H1 (cell line): ENCODE results near the gene RPS21. TPM values are rescaled to one million over a fixed set of nuclear protein-coding genes. Genes with fewer than 3 reads are reported as not detected.
A peak's percentile ranks its signal among the peaks of the same experiment; 100 is the strongest.

Source experiments
- CTCF ChIA-PET: fragments of 300-600 bp; sonication (Branson Sonifier 250); formaldehyde crosslinking; loops from one replicate; lab custom pipeline; 2021; ENCODE audit not compliant: partially characterized antibody; lab: Charles Lee
- POLR2A ChIA-PET: fragments of 300-600 bp; sonication (Branson Sonifier 250); formaldehyde crosslinking; loops from one replicate; lab custom pipeline; 2021; ENCODE audit warnings: inconsistent platforms; ENCODE audit not compliant: partially characterized antibody; lab: Charles Lee
- DNase-seq, 2 experiments: peaks; one replicate each; pipeline versions ENCODE4 v3.0.0 to v3.0.0-alpha.2; 2010 to 2022; ENCODE audit warnings: low spot score in 2 of 2, low read depth in 1 of 2, mixed read lengths in 1 of 2
- FAIRE-seq: peaks from 2 replicates; lab custom pipeline; 2011; peaks lifted over from hg19 to GRCh38; lab: Jason Lieb, UNC
- H2AFZ ChIP-seq: 2 replicates; pipeline ENCODE4 v1.8.1; 2012; ENCODE audit warnings: low read length, inconsistent platforms
- H2AK5ac ChIP-seq: 2 replicates; pipeline ENCODE4 v1.6.1; 2013; ENCODE audit warnings: low read depth, low read length
- H2BK120ac ChIP-seq: replicated peaks from 2 replicates; pipeline ENCODE3; 2013; ENCODE audit warnings: low read depth, low read length, inconsistent platforms
- H2BK12ac ChIP-seq: 2 replicates; pipeline ENCODE4 v1.6.1; 2013; ENCODE audit warnings: low read depth, low read length
- H2BK15ac ChIP-seq: 2 replicates; pipeline ENCODE4 v1.6.1; 2013; ENCODE audit warnings: low read length
- H2BK20ac ChIP-seq: 2 replicates; pipeline ENCODE4 v1.6.1; 2013; ENCODE audit warnings: low read length
- H2BK5ac ChIP-seq: 2 replicates; pipeline ENCODE4 v1.6.1; 2013; ENCODE audit warnings: low read depth, low read length
- H3K14ac ChIP-seq: 2 replicates; pipeline ENCODE4 v1.6.1; 2013; ENCODE audit warnings: inconsistent platforms; ENCODE audit not compliant: insufficient read length
- H3K18ac ChIP-seq: 2 replicates; pipeline ENCODE4 v1.6.1; 2013; ENCODE audit warnings: low read length; ENCODE audit errors: extremely low read depth
- H3K23ac ChIP-seq: 2 replicates; pipeline ENCODE4 v1.6.1; 2013; ENCODE audit warnings: inconsistent platforms; ENCODE audit not compliant: insufficient read length
- H3K23me2 ChIP-seq: 2 replicates; pipeline ENCODE4 v1.6.1; 2013; ENCODE audit warnings: low read depth, low read length
- H3K27ac ChIP-seq: 2 replicates; pipeline ENCODE4 v1.6.1; 2011; ENCODE audit warnings: low read depth, low read length, inconsistent platforms
- H3K27me3 ChIP-seq, 4 experiments: replicated peaks in 1 of 4; 1 replicate in 1 of 4; 2 replicates in 3 of 4; pipeline versions ENCODE4 v1.6.1 to v1.8.1; 2011 to 2013; ENCODE audit warnings: low read length in 3 of 4, mild to moderate bottlenecking in 3 of 4, inconsistent platforms in 2 of 4, mixed read lengths in 2 of 4, moderate library complexity in 1 of 4; ENCODE audit not compliant: control insufficient read depth in 3 of 4, insufficient read depth in 3 of 4; ENCODE audit errors: extremely low read depth in 1 of 4
- H3K36me3 ChIP-seq, 4 experiments: 2 replicates each; pipeline versions ENCODE4 v1.6.1 to v1.8.1; 2011 to 2013; ENCODE audit warnings: mild to moderate bottlenecking in 4 of 4, low read length in 3 of 4, moderate library complexity in 2 of 4, control low read depth in 1 of 4, inconsistent platforms in 1 of 4; ENCODE audit not compliant: insufficient read depth in 4 of 4, control insufficient read depth in 2 of 4
- H3K4ac ChIP-seq: replicated peaks from 2 replicates; pipeline ENCODE3; 2013; ENCODE audit warnings: low read length, low read depth, mixed read lengths, inconsistent platforms; ENCODE audit not compliant: insufficient read length
- H3K4me1 ChIP-seq, 4 experiments: replicated peaks in 1 of 4; 1 replicate in 1 of 4; 2 replicates in 3 of 4; pipeline versions ENCODE4 v1.6.1 to v1.8.1; 2011 to 2013; ENCODE audit warnings: low read length in 3 of 4, inconsistent platforms in 2 of 4, mixed read lengths in 1 of 4; ENCODE audit not compliant: insufficient read depth in 4 of 4, control insufficient read depth in 3 of 4
- H3K4me2 ChIP-seq, 2 experiments: 2 replicates each; pipeline versions ENCODE4 v1.6.1 to v1.8.1; 2011 to 2013; ENCODE audit warnings: low read depth in 2 of 2, low read length in 2 of 2, control low read depth in 1 of 2, inconsistent platforms in 1 of 2, mild to moderate bottlenecking in 1 of 2; ENCODE audit not compliant: insufficient read depth in 1 of 2
- H3K4me3 ChIP-seq, 4 experiments: fragments of 200-600, 300-600 bp in 1 of 4; sonication (generic), shearing (Covaris generic), sonication (Bioruptor Twin) in 1 of 4; 2 replicates each; pipeline versions ENCODE4 v1.5.1 to v1.8.1; 2011 to 2016; ENCODE audit warnings: low read length in 4 of 4, low read depth in 3 of 4, control low read depth in 2 of 4, inconsistent platforms in 2 of 4, mild to moderate bottlenecking in 2 of 4, mixed read lengths in 1 of 4, moderate library complexity in 1 of 4; ENCODE audit not compliant: insufficient read depth in 2 of 4; ENCODE audit errors: extremely low read depth in 1 of 4
- H3K56ac ChIP-seq: replicated peaks from 2 replicates; pipeline ENCODE3; 2013; ENCODE audit warnings: low read depth, mild to moderate bottlenecking, mixed read lengths, low read length, inconsistent platforms; ENCODE audit not compliant: insufficient read length
- H3K79me1 ChIP-seq: 2 replicates; pipeline ENCODE4 v1.6.1; 2013; ENCODE audit warnings: low read depth, low read length, control low read depth
- H3K79me2 ChIP-seq, 2 experiments: 2 replicates each; pipeline versions ENCODE4 v1.6.1 to v1.8.1; 2012 to 2013; ENCODE audit warnings: low read length in 2 of 2, mild to moderate bottlenecking in 2 of 2, inconsistent platforms in 1 of 2; ENCODE audit not compliant: insufficient read depth in 2 of 2, control insufficient read depth in 1 of 2
- H3K9ac ChIP-seq, 4 experiments: replicated peaks in 1 of 4; 1 replicate in 1 of 4; 2 replicates in 3 of 4; pipeline versions ENCODE4 v1.6.1 to v1.8.1; 2011 to 2013; ENCODE audit warnings: low read depth in 3 of 4, low read length in 3 of 4, control low read depth in 2 of 4, mild to moderate bottlenecking in 2 of 4, moderate library complexity in 2 of 4, inconsistent platforms in 1 of 4; ENCODE audit errors: extremely low read depth in 1 of 4
- H3K9me3 ChIP-seq, 2 experiments: 2 replicates each; pipeline versions ENCODE4 v1.6.1 to v1.8.1; 2012 to 2013; ENCODE audit warnings: mild to moderate bottlenecking in 2 of 2, moderate library complexity in 2 of 2, control low read depth in 1 of 2, inconsistent platforms in 1 of 2, low read depth in 1 of 2, low read length in 1 of 2, mixed read lengths in 1 of 2; ENCODE audit not compliant: insufficient read depth in 2 of 2
- H4K20me1 ChIP-seq, 2 experiments: replicated peaks in 1 of 2; 2 replicates each; pipeline versions ENCODE3 to v1.8.1; 2011 to 2013; ENCODE audit warnings: inconsistent platforms in 2 of 2, low read length in 2 of 2, mild to moderate bottlenecking in 1 of 2; ENCODE audit not compliant: insufficient read depth in 2 of 2, control insufficient read depth in 1 of 2
- H4K5ac ChIP-seq: 2 replicates; pipeline ENCODE4 v1.6.1; 2013; ENCODE audit warnings: low read length, low read depth, mixed read lengths, inconsistent platforms; ENCODE audit not compliant: insufficient read length
- H4K8ac ChIP-seq: 2 replicates; pipeline ENCODE4 v1.8.0; 2013; ENCODE audit warnings: mild to moderate bottlenecking, moderate library complexity, low read length, inconsistent platforms; ENCODE audit not compliant: insufficient read depth; ENCODE audit errors: extremely low read depth
- H4K91ac ChIP-seq: replicated peaks from 2 replicates; pipeline ENCODE3; 2013; ENCODE audit warnings: low read length, mixed read lengths, inconsistent platforms; ENCODE audit not compliant: insufficient read length
- CHD1 ChIP-seq: IDR thresholded peaks from 2 replicates; pipeline ENCODE4 v1.6.1; 2012; ENCODE audit warnings: low read depth, low read length, improper control_type of control experiment
- EZH2 ChIP-seq: fragments of 200-600 bp; sonication (generic); IDR thresholded peaks from 2 replicates; pipeline ENCODE4 v1.7.1; 2012; ENCODE audit warnings: low read depth, mild to moderate bottlenecking, moderate library complexity, low read length, inconsistent platforms; ENCODE audit not compliant: severe bottlenecking
- POLR2A ChIP-seq, 2 experiments: IDR thresholded peaks; 1 replicate in 1 of 2; 2 replicates in 1 of 2; pipeline ENCODE4 v1.6.1; 2011; ENCODE audit warnings: low read depth in 2 of 2, low read length in 2 of 2, mild to moderate bottlenecking in 2 of 2; ENCODE audit errors: control extremely low read depth in 1 of 2
- SIN3A ChIP-seq, 2 experiments: IDR thresholded peaks in 1 of 2; conservative IDR thresholded peaks in 1 of 2; 2 replicates each; pipeline ENCODE4 v1.6.1; 2011 to 2012; ENCODE audit warnings: low read length in 2 of 2, improper control_type of control experiment in 1 of 2, low read depth in 1 of 2, mild to moderate bottlenecking in 1 of 2
- TEAD4 ChIP-seq: IDR thresholded peaks from 2 replicates; pipeline ENCODE4 v1.6.1; 2012; ENCODE audit warnings: low read depth, low read length, inconsistent platforms, mixed read lengths
- WGBS, 2 experiments: shearing (Covaris generic) in 1 of 2; methylation state at CpG; one replicate each; pipeline versions ENCODE4 v1.1.6 to v1.1.7; 2013 to 2015; ENCODE audit warnings: low lambda C conversion rate in 2 of 2, mixed read lengths in 2 of 2, inconsistent platforms in 1 of 2, low coverage in 1 of 2, missing lambda C conversion rate in 1 of 2; ENCODE audit not compliant: insufficient replicate concordance in 2 of 2, insufficient coverage in 1 of 2, insufficient read length in 1 of 2; ENCODE audit errors: extremely low coverage in 1 of 2, missing lambda C conversion rate in 1 of 2; 5-methylcytosine and 5-hydroxymethylcytosine counted together
- polyA plus RNA-seq, 7 experiments: library from polyadenylated mRNA; depleted of rRNA in 3 of 7; stranded (reverse) in 5 of 7; unstranded in 2 of 7; fragments of >200 nt in 5 of 7; fragments of 200-250 nt in 2 of 7; gene quantifications; 1 replicate in 5 of 7; 2 replicates in 1 of 7; 4 replicates in 1 of 7; pipeline versions ENCODE4 v1.2.1 to v1.2.3, GENCODE V29; 2011 to 2013; ENCODE audit warnings: missing spikeins in 2 of 7, mixed read lengths in 2 of 7
- total RNA-seq: library from RNA; stranded (reverse); fragmentation: NEBNext Ultra II Directional; extraction: Animal tissue kit (Norgen Biotek cat#: 25700); gene quantifications from 2 replicates; pipeline ENCODE4 v1.2.1, GENCODE V29; 2021

RPS21 gene
- total and polyA plus RNA-seq, 2 of the 8 experiments (the other 6 are each of a cell fraction or from before 2014, with no cell fraction given), result 1,787 to 7,219 TPM

GRCh38 chr20:62374331-62375152, 12.4 kb upstream of the RPS21 start:
- Histone ChIP-seq H4K8ac (no peak overlapping the region; the same call in 1 of the 2 replicates), H4K20me1 (no peaks in the 10 kb centered on the region), H2BK5ac (peak overlapping the region; percentile 80), H2AFZ (no peak overlapping the region), H3K79me2 (no peaks in the 10 kb centered on the region), H3K23ac (no peak overlapping the region), H3K23me2 (no peaks in the 10 kb centered on the region), H3K18ac (peak overlapping the region; percentile 87), H3K4me1 (peaks cover 5 to 39% (median 37%) of the 10 kb centered on the region in 4 experiments), H4K5ac (peak overlapping the region; percentile 3), H2BK20ac (peak overlapping the region; percentile 95; the same call in 1 of the 2 replicates), H3K27me3 (no peaks in the 10 kb centered on the region), H3K9ac (0 out of 7 replicates have a peak overlapping the region, but pooled peaks of 1 of the 4 experiments have one; percentile 5), H3K14ac (no peak overlapping the region), H3K36me3 (no peaks in the 10 kb centered on the region; a peak in 1 of 8 replicates), H2BK15ac (peak overlapping the region; percentile 75), H3K4ac (peak overlapping the region; percentile 60), H2BK120ac (peak overlapping the region; percentile 64), H2AK5ac (no peak overlapping the region), H3K27ac (no peak overlapping the region), H4K91ac (peak overlapping the region; percentile 91), H3K56ac (no peak overlapping the region), H3K4me2 (no peak overlapping the region), H3K79me1 (no peaks in the 10 kb centered on the region; the same call in 1 of the 2 replicates), H2BK12ac (peak overlapping the region; percentile 60; the same call in 1 of the 2 replicates), H3K9me3 (no peaks in the 10 kb centered on the region), H3K4me3 (no peak overlapping the region)
- DNase-seq (no peak), FAIRE-seq (no peak)
- TF ChIP-seq TEAD4 (no peak), CHD1 (no peak), EZH2 (no peak), POLR2A (IDR thresholded peaks at IDR 0.05; ENCODE audit: control extremely low read depth in 1 of 2, low read depth in 2 of 2, low read length in 2 of 2) (peak in 1 of 2 experiments; percentile 27; a peak in 1 of 3 replicates), SIN3A (conservative IDR thresholded peaks at IDR 0.05 in 1 of 2, IDR thresholded peaks at IDR 0.05 in 1 of 2; ENCODE audit: low read depth in 1 of 2, low read length in 2 of 2) (no peak)
- CTCF ChIA-PET, result interaction anchor here (0.6 to 14.1 kb wide), 14 partner anchors 8 to 93 kb away, joined by 3 to 212 read pairs (median 4); partner anchors contain the start of gene LAMA5
- POLR2A ChIA-PET, result interaction anchor here (0.8 to 10.7 kb wide), 18 partner anchors 9 to 72 kb away, joined by 3 to 213 read pairs (median 5); partner anchors contain the start of genes ADRM1, LAMA5 and RPS21
- WGBS, 2 experiments, result 84% methylated on average over 24 of the region's 24 CpGs; no CpG with 5 or more reads in 1 of the 2 experiments
